Stimulated activated CD8-positive, alpha-beta memory T cell treated with anti-CD3 and anti-CD28 coated beads, Interleukin-7, amount 100 ng/mL, for 48 hours (primary cell): ENCODE data around the gene TNF.
"Not testable (repeated sequence)": the region's sequence is repeated elsewhere in the genome, so short reads cannot be mapped to it uniquely, and the experiment has no call there.

Experiments
- DNase-seq, 2 donors: peaks; one replicate each; pipeline ENCODE4 v3.0.0-alpha.2; 2020; ENCODE audit warnings: low read depth in 1 of 2; ENCODE audit errors: extremely low read depth in 1 of 2

Gene TNF

DNA sequence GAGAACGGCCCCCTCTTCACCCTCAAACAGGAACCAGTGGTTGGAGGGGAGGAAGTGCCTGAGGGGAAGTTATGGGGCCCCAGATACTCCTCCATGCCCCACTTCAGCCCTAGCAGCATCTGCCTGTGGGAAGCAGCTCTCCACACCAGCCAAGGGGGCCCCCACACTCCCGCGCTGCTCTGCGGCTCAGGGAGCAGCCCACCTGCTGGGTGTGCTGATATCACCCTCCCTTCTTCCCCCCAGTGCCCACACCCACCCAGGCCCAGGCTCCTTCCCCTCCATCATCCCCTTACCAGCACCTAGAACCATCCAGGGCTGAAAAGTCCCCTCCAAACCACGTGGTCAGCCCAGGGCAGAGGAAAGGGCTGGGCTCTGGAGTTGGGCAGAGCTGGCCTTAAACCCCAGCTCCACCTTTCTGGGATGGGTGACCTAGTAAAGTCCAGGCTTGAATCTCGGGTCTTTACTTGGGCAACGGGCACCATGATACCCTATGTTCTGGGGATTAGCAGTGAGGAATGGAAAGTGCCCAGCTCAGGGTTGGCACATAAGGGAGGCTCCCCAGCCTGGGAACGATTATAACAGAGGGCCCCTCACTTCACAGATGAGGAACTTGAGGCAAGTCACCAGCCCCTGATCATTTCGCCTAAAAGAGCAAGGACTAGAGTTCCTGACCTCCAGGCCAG, 11.4 kb downstream of the TNF start:
- no peak for DNase-seq

GRCh38 chr6:31587791-31588777, 12.7 kb downstream of the TNF start:
- no peak for DNase-seq

- no peak for DNase-seq
These were observed 13.7 kb downstream of the TNF start for GRCh38 chr6:31588871-31589650.

DNA sequence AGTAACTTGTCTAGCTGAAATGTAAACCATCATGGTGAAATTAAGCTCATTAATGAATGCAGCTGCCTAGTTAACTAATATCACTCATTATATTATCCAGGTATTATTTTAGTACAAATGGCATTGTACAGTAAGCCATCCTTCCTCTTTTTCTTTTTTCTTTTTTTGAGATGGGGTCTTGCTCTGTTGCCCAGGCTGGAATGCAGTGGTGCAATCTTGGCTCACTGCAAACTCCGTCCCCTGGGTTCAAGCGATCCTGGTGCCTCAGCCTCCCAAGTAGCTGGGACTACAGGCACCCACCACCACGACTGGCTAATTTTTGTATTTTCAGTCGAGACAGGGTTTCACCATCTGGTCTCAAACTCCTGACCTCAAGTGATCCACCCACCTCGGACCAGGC, 15.3 kb downstream of the TNF start:
- DNase-seq = not testable (repeated sequence)

DNA sequence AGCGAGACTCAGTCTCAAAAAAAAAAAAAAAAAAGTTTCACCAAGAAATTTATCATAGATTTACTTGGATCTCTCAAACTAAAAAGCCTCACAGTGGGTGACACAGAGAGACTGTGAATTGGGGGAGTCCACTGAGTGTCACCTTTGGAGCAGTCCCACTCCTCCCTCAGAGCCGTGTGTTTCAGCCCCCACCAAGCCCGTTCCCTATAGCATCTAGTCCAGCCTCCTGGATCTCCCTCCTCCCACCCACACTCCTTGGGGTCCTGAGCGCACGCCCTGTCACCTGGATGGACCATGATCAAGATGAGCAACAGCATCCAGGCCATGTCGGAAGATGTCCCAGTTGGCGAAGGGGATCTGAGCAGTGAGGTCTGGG, 17.0 kb downstream of the TNF start:
- DNase-seq = no peak

GRCh38 chr6:31597006-31597405, 21.6 kb downstream of the TNF start:
- DNase-seq = no peak

DNA sequence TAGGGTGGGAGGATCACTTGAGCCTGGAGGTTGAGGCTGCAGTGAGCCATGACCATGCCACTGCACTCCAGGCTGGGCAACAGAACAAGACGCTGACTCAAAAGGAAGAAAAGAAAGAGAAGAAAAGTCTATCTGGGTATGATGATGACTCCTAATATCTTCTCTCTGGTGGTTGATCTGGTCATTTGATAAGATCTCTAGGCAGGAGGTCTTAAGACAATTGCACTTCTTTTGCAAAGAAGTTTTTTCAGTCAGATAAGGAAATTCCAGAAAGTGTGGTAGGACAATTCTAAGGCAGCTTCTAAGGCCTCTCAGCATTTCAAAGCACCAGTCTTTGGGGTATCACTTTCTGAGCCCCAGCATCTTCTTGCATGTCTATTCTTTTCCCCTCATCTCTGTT, 32.0 kb downstream of the TNF start:
- no peak for DNase-seq

DNA sequence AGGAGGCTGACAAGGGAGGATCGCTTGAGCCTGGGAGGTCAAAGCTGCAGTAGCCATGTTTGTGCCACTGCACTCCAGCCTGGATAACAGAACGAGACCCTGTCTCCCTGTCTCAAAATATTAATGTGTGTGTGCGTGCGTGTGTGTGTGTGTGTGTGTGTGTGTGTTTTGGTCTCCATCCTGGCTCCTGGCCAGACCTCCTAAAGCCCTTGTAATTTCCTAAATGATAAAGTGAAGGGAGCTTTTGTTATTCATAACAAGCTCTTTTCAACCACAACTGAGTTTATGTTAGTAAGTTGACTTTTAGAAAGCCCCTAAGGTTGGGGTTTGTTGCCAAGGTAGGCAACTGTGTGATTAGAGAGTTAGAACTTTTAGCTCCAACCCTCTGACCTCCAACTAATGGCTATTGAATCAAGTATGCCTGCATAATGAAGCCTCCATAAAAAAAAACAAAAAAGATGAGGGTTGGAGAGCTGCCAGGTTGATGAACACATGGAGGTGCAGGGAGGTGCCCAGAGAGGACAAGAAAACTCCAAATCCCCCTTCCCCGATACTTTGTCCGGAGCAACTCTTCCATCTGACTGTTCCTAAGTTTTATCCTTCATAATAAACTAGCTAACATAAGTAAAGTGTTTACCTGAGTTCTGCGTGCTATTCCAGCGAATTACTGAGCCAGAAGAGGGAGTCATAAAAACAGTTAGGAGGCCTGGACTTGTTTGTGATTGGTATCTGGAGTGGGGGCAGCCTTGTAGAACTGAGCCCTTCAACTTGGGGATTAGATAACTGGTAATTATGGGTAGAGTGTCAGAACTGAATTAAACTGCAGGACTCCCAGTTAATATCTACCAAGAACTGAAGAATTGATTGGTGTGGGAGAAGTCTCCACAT, 34.4 kb downstream of the TNF start:
- DNase-seq = no peak

DNA sequence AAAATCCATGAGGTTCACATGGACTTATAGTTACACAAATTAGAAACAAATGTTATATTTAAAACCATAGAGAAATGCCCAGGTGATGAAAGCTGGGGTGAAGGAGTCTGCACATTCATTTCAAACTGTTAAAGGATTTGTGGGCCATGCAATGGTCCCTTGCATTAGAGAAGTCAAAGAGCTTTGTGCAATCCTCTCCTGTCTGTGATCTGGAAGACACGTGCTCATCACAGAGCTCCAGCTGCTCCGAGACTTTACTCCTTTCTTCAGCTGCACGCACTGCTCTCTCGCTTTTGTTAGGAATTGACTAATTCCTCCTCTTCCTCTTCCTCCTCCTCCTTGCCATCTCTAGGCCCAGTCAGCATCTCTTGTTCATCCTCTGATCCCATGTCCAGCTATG, 35.6 kb downstream of the TNF start:
- no peak for DNase-seq

DNA sequence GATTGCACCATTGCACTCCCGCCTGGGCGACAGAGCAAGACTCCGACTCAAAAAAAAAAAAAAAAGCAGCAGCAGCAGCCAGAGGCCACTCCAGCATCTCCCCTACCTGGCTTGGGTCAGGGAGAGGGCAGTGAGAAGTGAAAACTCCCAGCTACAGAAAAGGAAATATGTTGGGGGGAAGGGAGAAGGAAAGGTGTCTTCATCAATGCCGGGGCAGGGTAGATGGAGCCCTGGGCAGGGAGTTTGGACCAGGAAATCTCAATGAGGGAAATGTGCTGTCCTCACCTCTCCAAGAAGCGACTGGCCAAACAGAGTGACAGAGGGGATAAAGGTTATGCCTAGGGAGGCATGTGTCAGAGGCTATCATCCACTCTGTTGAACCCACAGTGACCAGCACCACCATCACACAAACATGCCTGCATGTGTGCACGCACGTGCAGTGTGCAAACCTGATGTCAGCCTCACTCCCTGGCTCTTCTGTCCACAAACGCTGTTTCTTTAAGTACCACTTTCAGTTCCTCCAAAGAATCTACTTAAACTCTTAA, 38.8 kb downstream of the TNF start:
- DNase-seq = no peak

- DNase-seq = no peak
These were observed 39.6 kb downstream of the TNF start, which contains the start of gene AIF1 for GRCh38 chr6:31614684-31615578. Gene AIF1, plus strand, starts transcription at chr6:31615234. Its CDS starts 96 bp downstream, at chr6:31615330.

DNA sequence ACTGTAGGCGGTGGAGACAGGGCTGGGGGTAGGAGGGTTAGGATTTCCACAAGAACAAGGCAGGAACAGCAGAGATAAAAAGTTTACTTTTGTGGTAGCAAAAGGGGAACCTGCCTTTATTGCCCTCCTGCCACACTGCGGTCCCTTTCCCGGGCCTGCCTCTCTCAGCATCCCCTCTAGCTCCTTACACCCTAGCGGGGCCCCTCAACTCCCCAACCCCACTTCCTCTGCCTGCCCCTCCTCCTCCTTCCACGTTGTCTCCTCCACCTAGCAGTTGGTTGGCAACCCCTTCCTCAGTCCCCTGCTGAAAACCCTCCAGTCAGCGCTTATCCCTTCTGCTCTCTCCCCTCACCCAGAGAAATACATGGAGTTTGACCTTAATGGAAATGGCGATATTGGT, 40.4 kb downstream of the TNF start:
- peak in 1 of 2 donors; percentile 24 for DNase-seq

DNA sequence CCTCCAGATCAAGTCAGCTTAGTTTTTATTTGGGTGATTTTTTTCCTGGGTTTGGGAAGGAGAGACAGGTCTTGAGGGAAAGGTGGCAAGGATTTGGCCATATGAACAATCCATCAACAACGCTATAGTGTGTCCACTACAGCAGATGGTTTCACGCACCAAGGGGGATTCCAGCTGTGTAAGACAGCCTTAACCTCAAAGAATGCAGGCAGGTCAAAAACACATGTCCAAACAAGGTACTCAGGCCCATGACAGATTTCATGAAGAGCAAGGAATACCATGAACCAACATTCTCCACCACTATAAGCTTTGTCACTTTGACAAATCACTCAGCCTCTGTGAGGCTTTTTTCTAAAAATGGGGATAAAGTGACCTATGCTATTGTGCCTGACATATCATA, 41.6 kb downstream of the TNF start:
- DNase-seq = no peak

DNA sequence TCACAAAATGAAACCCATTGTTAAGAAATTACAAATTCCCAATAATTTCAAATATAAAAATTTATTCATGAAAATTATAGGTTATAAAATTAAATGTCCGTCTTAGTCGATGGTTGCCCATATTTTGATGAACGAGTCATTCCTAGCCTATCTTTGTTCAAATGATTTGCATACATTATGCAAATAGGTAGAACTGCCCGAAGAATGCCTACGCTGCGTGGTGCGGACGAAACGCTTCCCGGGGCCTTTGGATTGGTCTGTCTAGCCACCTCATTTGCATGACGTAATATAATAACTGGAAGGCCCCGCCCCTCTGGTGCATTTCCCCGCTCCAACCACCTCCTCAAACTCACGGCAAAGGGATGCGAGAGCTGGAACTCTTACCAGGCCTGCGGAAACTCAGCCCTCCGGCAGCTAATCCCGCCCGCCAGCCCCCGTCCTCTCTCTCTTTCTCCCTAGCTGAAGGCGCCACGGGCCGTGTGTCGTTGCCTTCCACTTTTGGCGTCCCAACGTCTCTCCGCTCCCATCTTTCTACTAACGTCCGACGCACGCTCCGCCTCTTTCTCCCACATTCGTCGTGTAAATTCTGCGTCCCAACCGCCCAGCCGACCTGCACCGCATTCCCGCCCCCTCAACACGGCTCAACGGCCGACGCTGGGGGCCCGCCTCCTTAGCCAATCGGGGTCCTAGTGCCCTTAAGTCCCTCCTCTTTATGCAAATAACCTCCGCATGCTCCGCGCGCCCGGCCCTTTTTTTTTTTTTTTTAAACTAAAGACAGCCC, 44.6 kb downstream of the TNF start:
- DNase-seq = peak; percentile 92 to 97

- peak; percentile 90 to 94 for DNase-seq
These were observed 45.4 kb downstream of the TNF start, which contains the start of gene PRRC2A for GRCh38 chr6:31620586-31621319. Gene PRRC2A, plus strand, starts transcription at chr6:31620715. Its CDS starts 2,075 bp downstream, at chr6:31622790.

- DNase-seq = no peak
These were observed 46.1 kb downstream of the TNF start for GRCh38 chr6:31621320-31621939.

DNA sequence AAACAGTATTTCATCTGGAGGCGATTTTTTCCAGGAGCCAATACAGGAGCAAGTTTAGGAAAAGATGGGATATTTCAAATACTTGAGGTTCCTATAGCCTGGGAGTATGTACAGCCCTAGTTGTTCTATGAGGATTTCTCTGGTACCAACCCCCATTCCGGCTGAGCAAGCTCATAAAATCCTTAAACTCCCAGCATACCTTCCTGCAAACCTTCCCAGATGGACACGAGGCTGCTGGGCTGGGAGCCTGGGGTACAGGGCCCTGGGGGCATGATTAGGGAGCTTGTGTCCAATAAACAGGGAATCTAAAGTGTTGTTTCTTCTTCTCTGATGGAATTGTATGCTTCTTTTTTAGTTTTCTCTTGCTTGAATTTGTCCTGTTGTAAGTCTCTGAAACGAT, 46.6 kb downstream of the TNF start:
- DNase-seq = no peak
